ENCODE results near the gene ATP2C2.

ATP2C2 gene

DNA sequence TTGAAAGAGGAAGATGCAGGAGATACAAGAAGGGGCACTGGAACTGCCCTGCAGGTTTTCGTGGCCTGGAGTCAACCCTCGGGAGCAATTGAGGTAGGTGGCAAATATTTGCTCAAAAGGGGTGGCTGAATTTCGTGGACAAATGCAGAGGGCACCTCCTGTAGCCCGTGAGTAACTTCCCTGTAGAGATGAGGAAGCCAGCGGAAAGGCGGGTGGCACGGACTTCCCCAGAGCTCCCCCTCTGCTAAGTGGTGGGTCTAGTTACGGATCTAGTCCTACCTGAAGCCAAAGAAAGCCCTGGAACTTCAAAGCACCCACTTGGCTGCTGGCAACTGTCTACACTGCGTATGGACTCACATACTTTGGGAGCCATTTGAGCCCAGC, 1.0 kb upstream of the ATP2C2 start:
- peaks cover 23% of the 10 kb centered on the region for H3K4me1 Mint-ChIP-seq (ENCODE audit: low read depth)
- H3K4me3 Mint-ChIP-seq: no peak overlapping the region
- peaks cover 61% of the 10 kb centered on the region for H3K27me3 Mint-ChIP-seq
- H3K36me3 Mint-ChIP-seq (ENCODE audit: low read depth): no peaks in the 10 kb centered on the region
- intact Hi-C loops (cut with micrococcal nuclease): no loop called here
- no peaks in the 10 kb centered on the region for H3K9me3 Mint-ChIP-seq
- H3K27ac Mint-ChIP-seq: no peak overlapping the region

DNA sequence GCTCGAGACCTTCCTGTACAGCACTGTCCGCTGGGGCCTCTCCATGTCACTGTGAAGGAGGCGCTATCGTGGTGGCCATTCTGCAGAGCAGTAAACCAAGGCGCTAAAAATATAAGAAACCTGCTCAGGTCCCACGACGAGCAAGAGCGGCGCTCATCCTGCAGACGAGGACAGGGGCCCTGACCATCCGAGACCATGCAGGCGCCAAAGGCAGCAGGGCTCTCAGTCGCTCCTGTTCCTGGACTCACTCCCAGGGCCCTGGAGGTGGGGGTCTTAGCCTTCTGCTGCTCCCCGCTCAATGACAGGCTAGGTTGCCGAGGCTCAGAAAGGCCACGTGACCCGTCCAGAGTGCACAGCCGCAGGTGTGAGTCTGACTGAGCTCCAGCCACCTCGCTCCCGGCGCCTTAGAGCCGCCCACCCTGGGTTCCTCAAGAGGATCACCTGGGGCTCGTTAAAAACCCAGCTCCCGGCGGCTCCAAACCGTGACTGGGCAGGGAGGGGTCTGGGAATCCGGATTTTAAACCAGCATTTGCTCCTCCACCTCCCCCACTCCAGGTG, 509 bp upstream of the ATP2C2 start:
- Mint-ChIP-seq H3K4me1 (ENCODE audit: low read depth) (peaks cover 23% of the 10 kb centered on the region), H3K9me3 (no peaks in the 10 kb centered on the region), H3K4me3 (no peak overlapping the region), H3K27me3 (peaks cover 64% of the 10 kb centered on the region), H3K36me3 (ENCODE audit: low read depth) (no peaks in the 10 kb centered on the region), H3K27ac (no peak overlapping the region)
- intact Hi-C loops (cut with micrococcal nuclease): no loop called here

- H3K27me3 Mint-ChIP-seq: peaks cover 67% of the 10 kb centered on the region
- intact Hi-C loops (cut with micrococcal nuclease): no loop called here
- H3K4me1 Mint-ChIP-seq (ENCODE audit: low read depth): peaks cover 21% of the 10 kb centered on the region
- H3K36me3 Mint-ChIP-seq (ENCODE audit: low read depth): no peaks in the 10 kb centered on the region
- no peak overlapping the region for H3K4me3 Mint-ChIP-seq
- H3K9me3 Mint-ChIP-seq: no peaks in the 10 kb centered on the region
- H3K27ac Mint-ChIP-seq: no peak overlapping the region
These were observed 767 bp downstream of the ATP2C2 start for GRCh38 chr16:84369105-84369504.

- intact Hi-C loops (cut with micrococcal nuclease): no loop called here
- peaks cover 67% of the 10 kb centered on the region for H3K27me3 Mint-ChIP-seq
- peaks cover 17% of the 10 kb centered on the region for H3K4me1 Mint-ChIP-seq (ENCODE audit: low read depth)
- no peak overlapping the region for H3K4me3 Mint-ChIP-seq
- no peak overlapping the region for H3K27ac Mint-ChIP-seq
- H3K36me3 Mint-ChIP-seq (ENCODE audit: low read depth): no peaks in the 10 kb centered on the region
- no peaks in the 10 kb centered on the region for H3K9me3 Mint-ChIP-seq
These were observed 1.7 kb downstream of the ATP2C2 start for GRCh38 chr16:84369938-84370627.

DNA sequence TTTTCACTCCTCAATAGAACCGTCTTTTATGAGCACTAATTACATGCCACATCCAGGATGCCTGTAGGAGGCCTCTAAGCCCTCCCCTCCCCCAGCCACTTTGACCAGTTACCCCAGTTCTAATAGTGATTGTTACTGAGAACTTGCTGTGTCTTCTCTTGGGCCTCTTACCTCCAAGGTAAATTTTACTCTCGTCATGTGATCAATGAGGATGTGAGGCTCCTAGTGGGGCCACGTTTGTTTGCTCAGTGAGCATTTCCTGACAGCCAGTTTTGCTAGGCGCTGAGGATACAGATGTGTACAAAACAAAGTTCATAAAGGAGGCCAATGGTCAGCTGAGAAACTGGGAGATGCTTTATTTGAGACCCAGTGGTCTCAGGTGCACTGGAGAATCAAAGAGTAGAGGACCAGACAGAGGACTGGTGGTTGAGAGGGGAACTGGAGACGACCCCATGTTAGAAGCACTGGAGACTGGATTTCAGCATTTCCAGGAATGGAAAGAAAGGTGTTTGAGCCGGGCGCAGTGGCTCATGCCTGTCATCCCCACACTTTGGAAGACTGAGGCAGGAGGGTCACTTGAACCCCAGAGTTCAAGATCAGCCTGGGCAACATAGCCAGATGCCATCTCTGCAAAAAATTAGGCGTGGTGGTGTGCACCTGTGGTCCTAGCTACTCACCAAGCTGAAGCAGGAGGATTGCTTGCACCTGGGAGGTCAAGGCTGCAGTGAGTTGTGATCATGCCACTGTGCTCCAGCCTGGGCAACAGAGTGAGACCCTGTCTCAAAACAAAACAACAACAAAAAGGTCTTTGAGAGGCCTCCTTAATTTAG, 2.6 kb downstream of the ATP2C2 start:
- H3K27me3 Mint-ChIP-seq: peaks cover 67% of the 10 kb centered on the region
- no peak overlapping the region for H3K27ac Mint-ChIP-seq
- H3K4me3 Mint-ChIP-seq: no peak overlapping the region
- H3K36me3 Mint-ChIP-seq (ENCODE audit: low read depth): no peaks in the 10 kb centered on the region
- H3K9me3 Mint-ChIP-seq: no peaks in the 10 kb centered on the region
- intact Hi-C loops (cut with micrococcal nuclease): no loop called here
- H3K4me1 Mint-ChIP-seq (ENCODE audit: low read depth): peaks cover 24% of the 10 kb centered on the region

GRCh38 chr16:84371553-84371865, 3.2 kb downstream of the ATP2C2 start:
- no peaks in the 10 kb centered on the region for H3K36me3 Mint-ChIP-seq (ENCODE audit: low read depth)
- intact Hi-C loops (cut with micrococcal nuclease): no loop called here
- no peak overlapping the region for H3K4me3 Mint-ChIP-seq
- peaks cover 64% of the 10 kb centered on the region for H3K27me3 Mint-ChIP-seq
- H3K9me3 Mint-ChIP-seq: no peaks in the 10 kb centered on the region
- no peak overlapping the region for H3K27ac Mint-ChIP-seq
- H3K4me1 Mint-ChIP-seq (ENCODE audit: low read depth): peaks cover 26% of the 10 kb centered on the region

GRCh38 chr16:84373907-84374489, 5.7 kb downstream of the ATP2C2 start:
- Mint-ChIP-seq H3K9me3 (no peaks in the 10 kb centered on the region), H3K36me3 (ENCODE audit: low read depth) (no peaks in the 10 kb centered on the region), H3K4me1 (ENCODE audit: low read depth) (peaks cover 15% of the 10 kb centered on the region), H3K27me3 (peaks cover 40% of the 10 kb centered on the region), H3K4me3 (no peak overlapping the region), H3K27ac (no peak overlapping the region)
- intact Hi-C loops (cut with micrococcal nuclease): no loop called here

DNA sequence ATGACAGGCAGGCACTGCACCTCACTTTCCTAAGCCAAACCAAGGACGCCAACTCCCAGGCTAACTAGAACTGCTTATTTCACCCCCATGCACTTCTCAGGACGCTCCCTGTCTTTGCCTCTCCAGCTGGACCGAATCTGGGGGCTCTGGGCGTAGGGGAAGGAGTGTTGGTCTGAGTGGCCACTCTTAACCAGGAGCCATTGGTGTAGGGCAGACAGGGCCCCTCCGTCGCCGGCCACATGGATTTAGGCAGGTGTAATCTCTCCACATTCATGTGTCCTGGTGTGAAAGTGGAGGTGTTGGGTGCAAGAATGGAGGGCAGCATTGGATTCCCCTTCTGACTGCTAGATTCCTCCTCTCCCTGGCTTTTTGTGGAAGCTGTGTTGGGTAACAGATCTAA, 9.8 kb downstream of the ATP2C2 start:
- Mint-ChIP-seq H3K4me3 (no peak overlapping the region), H3K27me3 (peaks cover 33% of the 10 kb centered on the region), H3K9me3 (no peaks in the 10 kb centered on the region), H3K27ac (no peak overlapping the region), H3K36me3 (ENCODE audit: low read depth) (no peaks in the 10 kb centered on the region), H3K4me1 (ENCODE audit: low read depth) (peaks cover 16% of the 10 kb centered on the region)
- intact Hi-C loops (cut with micrococcal nuclease): no loop called here

DNA sequence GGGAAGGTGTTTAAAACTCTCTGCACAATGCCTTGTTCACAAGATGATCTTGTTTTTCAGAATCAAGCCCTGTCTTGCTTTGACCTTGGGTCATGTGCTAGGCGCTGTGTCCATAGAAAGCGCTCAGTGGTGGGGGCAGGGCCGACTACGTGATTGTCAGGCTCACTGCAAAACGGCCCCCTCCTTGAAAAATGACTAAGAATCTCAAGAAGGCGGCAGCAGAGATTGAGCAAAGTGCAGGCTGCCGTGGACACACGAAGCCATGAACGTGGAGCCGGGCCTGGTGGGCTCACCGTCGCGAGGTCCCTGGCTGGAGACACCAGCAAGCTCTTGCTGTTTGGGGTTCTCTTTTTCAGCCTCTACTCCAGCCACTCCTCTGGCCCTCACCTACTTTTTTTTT, 10.2 kb downstream of the ATP2C2 start:
- H3K27ac Mint-ChIP-seq: no peak overlapping the region
- H3K36me3 Mint-ChIP-seq (ENCODE audit: low read depth): no peaks in the 10 kb centered on the region
- H3K4me1 Mint-ChIP-seq (ENCODE audit: low read depth): peaks cover 16% of the 10 kb centered on the region
- peaks cover 29% of the 10 kb centered on the region for H3K27me3 Mint-ChIP-seq
- H3K9me3 Mint-ChIP-seq: no peaks in the 10 kb centered on the region
- H3K4me3 Mint-ChIP-seq: no peak overlapping the region
- intact Hi-C loops (cut with micrococcal nuclease): no loop called here

DNA sequence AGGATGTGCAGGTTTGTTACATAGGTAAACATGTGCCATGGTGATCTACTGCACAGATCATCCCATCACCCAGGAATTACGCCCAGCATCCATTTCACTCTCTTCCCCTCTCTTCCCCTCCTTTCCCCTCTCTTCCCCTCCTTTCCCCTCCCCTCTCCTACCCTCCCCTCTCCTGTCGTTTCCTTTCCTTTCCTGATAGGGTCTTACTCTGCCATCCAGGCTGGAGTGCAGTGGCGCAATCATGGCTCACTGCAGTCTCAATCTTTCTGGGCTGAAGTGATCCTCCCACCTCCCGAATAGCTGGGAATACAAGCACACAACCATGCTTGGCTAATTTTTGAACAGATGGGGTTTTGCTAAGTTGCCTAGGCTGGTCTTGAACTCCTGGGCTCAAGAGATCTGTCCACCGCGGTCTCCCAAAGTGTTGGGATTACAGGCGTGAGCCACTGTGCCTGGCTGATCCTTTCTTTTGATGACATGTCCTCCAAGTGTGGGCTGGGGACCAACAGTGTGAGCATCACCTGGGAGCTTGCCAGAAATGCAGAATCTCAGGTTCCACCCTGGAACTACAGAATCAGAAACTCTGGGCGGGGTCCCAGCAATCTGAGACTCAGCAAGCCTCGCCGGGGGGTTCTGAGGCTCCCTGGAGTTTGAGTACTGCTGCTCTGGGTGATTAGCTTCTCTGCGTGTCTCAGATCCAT, 10.8 kb downstream of the ATP2C2 start:
- Mint-ChIP-seq H3K4me1 (ENCODE audit: low read depth) (peaks cover 16% of the 10 kb centered on the region), H3K27me3 (peaks cover 27% of the 10 kb centered on the region), H3K27ac (no peak overlapping the region), H3K36me3 (ENCODE audit: low read depth) (no peaks in the 10 kb centered on the region), H3K9me3 (no peaks in the 10 kb centered on the region), H3K4me3 (no peak overlapping the region)
- intact Hi-C loops (cut with micrococcal nuclease): no loop called here

GRCh38 chr16:84379709-84380362, 11.5 kb downstream of the ATP2C2 start:
- Mint-ChIP-seq H3K4me1 (ENCODE audit: low read depth) (peaks cover 16% of the 10 kb centered on the region), H3K9me3 (peaks cover 3% of the 10 kb centered on the region), H3K36me3 (ENCODE audit: low read depth) (no peaks in the 10 kb centered on the region), H3K27ac (no peak overlapping the region), H3K4me3 (no peak overlapping the region), H3K27me3 (peaks cover 29% of the 10 kb centered on the region)
- intact Hi-C loops (cut with micrococcal nuclease): no loop called here

DNA sequence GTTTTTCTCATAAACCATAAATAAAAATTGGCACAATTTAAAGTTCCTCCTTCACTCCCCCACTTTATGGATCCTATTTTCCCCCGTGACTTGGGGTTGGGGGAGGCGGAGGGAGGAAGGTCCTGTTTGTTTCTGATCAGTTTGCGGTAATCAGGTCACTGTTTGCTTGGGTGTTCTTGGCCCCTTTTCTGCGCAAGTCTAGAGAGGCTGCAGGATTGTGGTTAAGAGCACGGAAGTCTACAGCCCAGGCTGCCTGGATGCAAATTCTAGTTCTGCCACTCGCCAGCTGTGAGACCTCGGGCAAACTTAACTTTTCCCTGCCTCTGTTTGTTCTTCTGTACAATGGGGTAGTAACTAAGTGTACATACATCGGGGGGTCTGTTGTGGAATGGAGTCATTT, 12.1 kb downstream of the ATP2C2 start:
- Mint-ChIP-seq H3K4me1 (ENCODE audit: low read depth) (peaks cover 14% of the 10 kb centered on the region), H3K9me3 (peaks cover 9% of the 10 kb centered on the region), H3K36me3 (ENCODE audit: low read depth) (no peaks in the 10 kb centered on the region), H3K27ac (no peak overlapping the region), H3K27me3 (peaks cover 30% of the 10 kb centered on the region), H3K4me3 (no peak overlapping the region)
- intact Hi-C loops (cut with micrococcal nuclease): no loop called here

DNA sequence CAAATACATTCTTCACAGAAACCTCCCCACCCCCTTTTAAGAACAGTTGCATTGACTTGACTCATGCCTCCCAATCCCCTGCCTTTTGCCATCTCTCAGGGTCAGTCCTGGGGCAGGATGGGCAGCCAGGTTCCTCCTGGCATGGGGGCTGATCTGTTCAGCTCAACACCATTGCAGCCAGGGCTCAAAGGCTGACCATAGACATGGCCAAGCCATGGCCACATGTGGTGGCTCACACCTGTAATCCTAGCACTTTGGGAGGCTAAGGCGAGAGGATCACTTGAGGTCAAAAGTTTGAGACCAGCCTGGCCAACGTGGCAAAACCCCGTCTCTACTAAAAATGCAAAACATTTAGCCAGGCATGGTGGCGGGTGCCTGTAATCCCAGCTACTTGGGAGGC, 14.1 kb downstream of the ATP2C2 start:
- Mint-ChIP-seq H3K27ac (no peak overlapping the region), H3K4me1 (ENCODE audit: low read depth) (peaks cover 7% of the 10 kb centered on the region), H3K9me3 (peaks cover 13% of the 10 kb centered on the region), H3K4me3 (no peak overlapping the region), H3K36me3 (ENCODE audit: low read depth) (no peaks in the 10 kb centered on the region), H3K27me3 (peaks cover 28% of the 10 kb centered on the region)
- intact Hi-C loops (cut with micrococcal nuclease): no loop called here

Measured in dendritic cell treated with granulocyte-macrophage colony-stimulating factor and Interleukin-4, amounts not matched to agents 40 ng/mL and 50 ng/mL, for 4 days (primary cell).